SK-N-MC (cell line): ENCODE data around the gene CFHR3.
"Not testable (repeated sequence)": the region's sequence is repeated elsewhere in the genome, so short reads cannot be mapped to it uniquely, and the experiment has no call there.

ENCODE experiments used
- EZH2 ChIP-seq: fragments of 200-600 bp; sonication (generic); IDR thresholded peaks from one replicate; pipeline ENCODE4 v1.6.1; 2017; ENCODE audit warnings: antibody characterized with exemption
- POLR2AphosphoS5 ChIP-seq: IDR thresholded peaks from 2 replicates; pipeline ENCODE4 v1.6.1; 2012; ENCODE audit warnings: mild to moderate bottlenecking, low read depth, low read length, borderline replicate concordance

DNA sequence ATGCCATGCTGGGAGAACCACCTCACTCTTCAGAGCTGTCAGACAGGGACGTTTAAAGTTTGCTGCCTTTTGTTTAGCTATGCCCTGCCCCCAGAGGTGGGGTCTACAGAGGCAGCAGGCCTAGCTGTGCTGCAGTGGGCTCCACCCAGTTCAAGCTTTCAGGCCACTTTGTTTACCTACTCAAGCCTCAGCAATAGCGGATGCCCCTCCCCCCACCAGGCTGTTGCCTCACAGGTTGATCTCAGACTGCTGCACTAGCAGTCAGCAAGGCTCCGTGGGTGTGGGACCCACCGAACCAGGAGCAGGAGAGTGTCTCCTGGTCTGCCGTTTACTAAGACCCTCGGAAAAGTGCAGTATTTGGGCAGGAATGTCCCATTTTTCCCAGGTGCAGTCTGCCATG lies 42.8 kb downstream of the CFHR3 start:
- not testable (repeated sequence) for TF ChIP-seq POLR2AphosphoS5, EZH2
